Epithelial cell of esophagus (primary cell): ENCODE measurements around the gene CNTD1.

ENCODE experiments used
- DNase-seq: peaks from one replicate; pipeline ENCODE4 v3.0.0; 2010; ENCODE audit warnings: low read depth
- H3K4me3 ChIP-seq: 2 replicates; pipeline ENCODE4 v1.5.1; 2011; ENCODE audit warnings: mild to moderate bottlenecking, low read length, control low read depth
- CTCF ChIP-seq: IDR thresholded peaks from 2 replicates; pipeline ENCODE4 v1.5.1; 2011; ENCODE audit warnings: low read depth, mild to moderate bottlenecking, low read length, control low read depth, inconsistent platforms; ENCODE audit not compliant: insufficient read depth; ENCODE audit errors: missing control alignments

CNTD1 gene

GRCh38 chr17:42784811-42785592 lies 13.7 kb upstream of the CNTD1 start:
- DNase-seq = no peak
- TF ChIP-seq CTCF = no peak

DNA sequence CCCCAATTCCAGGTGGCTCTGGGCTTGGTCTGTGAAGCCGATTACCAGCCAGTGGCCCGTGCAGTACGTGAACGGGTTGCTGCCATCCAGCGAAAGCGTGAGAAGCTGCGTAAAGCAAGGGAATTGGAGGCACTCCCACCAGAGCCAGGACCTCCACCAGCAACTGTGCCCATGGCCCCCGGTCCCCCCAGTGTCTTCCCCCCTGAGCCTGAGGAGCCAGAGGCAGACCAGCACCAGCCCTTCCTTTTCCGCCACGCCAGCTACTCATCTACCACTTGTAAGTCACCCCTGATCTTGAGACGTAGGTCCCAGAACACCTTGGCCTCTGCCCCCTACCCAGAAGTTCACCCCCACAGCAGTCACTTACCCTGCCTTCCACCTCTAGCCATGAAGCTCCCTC lies 11.4 kb upstream of the CNTD1 start:
- H3K4me3 ChIP-seq = no peak overlapping the region
- no peak for TF ChIP-seq CTCF
- no peak for DNase-seq

More at GRCh38 chr17:42784811-42785592, 13.7 kb upstream of the CNTD1 start:
- H3K4me3 ChIP-seq = no peak overlapping the region

DNA sequence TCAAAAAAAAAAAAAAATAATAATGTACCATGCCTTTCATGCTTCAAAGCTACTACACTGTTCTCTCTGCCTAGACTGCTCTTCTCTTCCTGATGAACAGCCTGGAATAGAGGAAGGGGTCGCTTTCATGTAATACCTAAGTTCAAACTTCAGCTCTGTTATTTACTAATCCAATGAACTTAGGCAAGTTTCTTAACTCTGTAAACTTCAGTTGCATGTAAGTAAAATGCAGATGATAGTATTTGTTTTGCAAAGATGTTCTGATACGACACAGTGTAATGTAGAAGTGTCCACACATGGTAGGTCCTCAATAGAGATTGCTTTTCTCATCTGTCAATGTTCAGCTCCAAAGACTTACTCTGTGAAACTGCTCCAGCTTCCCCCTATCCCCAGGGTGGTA lies 6.7 kb upstream of the CNTD1 start:
- no peak for DNase-seq
- no peak overlapping the region for H3K4me3 ChIP-seq
- TF ChIP-seq CTCF = no peak

- TF ChIP-seq CTCF = no peak
- H3K4me3 ChIP-seq = no peak overlapping the region
- no peak for DNase-seq
Observed at GRCh38 chr17:42792545-42792944, 6.1 kb upstream of the CNTD1 start.

GRCh38 chr17:42795061-42795460 lies 3.6 kb upstream of the CNTD1 start:
- H3K4me3 ChIP-seq = no peak overlapping the region
- DNase-seq = no peak
- no peak for TF ChIP-seq CTCF

DNA sequence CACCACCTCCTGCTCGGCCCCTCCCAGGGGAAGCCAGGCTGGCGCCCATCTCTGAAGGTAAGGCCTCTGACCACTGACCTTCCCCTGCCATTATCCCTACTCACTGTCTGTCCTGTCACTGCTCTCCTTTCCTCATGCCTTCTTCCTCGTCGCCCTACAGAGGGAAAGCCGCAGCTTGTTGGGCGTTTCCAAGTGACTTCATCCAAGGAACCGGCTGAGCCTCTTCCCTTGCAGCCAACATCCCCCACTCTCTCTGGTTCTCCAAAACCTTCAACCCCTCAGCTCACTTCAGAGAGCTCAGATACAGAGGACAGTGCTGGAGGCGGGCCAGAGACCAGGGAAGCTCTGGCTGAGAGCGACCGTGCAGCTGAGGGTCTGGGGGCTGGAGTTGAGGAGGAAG lies 3.2 kb upstream of the CNTD1 start:
- no peak for TF ChIP-seq CTCF
- peak; percentile 38 for DNase-seq
- no peak overlapping the region for H3K4me3 ChIP-seq
